GM12873 (cell line): ENCODE results near the gene KCNV2.

Source experiments
- TF ChIP-seq, protein P1 (sequence below): IDR thresholded peaks from 2 replicates; pipeline ENCODE4 v1.5.1; 2012; ENCODE audit warnings: low read depth, mild to moderate bottlenecking, moderate library complexity, low read length, control low read depth; ENCODE audit not compliant: insufficient read depth; ENCODE audit errors: missing control alignments

KCNV2 gene

DNA sequence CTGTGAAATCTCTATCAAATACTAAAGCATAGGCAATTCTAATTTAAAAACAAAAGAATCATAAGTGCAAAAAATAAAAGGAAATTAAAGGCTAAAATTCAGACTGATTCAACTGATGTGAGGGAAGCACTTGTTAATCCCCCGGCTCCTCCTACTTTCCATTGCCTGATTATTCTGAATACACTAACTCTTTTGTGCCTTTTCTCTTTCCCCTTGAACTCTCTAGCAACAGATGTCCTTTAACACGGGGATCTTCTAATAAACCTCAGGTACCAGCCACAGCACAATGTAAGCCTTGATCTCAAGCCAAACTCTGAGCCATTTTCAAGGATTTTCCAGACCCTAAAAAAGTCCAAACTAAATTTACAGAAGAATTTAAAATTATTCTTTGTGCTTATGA, 61.5 kb downstream of the KCNV2 start:
- TF ChIP-seq, protein P1, sequence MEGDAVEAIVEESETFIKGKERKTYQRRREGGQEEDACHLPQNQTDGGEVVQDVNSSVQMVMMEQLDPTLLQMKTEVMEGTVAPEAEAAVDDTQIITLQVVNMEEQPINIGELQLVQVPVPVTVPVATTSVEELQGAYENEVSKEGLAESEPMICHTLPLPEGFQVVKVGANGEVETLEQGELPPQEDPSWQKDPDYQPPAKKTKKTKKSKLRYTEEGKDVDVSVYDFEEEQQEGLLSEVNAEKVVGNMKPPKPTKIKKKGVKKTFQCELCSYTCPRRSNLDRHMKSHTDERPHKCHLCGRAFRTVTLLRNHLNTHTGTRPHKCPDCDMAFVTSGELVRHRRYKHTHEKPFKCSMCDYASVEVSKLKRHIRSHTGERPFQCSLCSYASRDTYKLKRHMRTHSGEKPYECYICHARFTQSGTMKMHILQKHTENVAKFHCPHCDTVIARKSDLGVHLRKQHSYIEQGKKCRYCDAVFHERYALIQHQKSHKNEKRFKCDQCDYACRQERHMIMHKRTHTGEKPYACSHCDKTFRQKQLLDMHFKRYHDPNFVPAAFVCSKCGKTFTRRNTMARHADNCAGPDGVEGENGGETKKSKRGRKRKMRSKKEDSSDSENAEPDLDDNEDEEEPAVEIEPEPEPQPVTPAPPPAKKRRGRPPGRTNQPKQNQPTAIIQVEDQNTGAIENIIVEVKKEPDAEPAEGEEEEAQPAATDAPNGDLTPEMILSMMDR: no peak
